ENCODE measurements around the gene SZT2.

DNA sequence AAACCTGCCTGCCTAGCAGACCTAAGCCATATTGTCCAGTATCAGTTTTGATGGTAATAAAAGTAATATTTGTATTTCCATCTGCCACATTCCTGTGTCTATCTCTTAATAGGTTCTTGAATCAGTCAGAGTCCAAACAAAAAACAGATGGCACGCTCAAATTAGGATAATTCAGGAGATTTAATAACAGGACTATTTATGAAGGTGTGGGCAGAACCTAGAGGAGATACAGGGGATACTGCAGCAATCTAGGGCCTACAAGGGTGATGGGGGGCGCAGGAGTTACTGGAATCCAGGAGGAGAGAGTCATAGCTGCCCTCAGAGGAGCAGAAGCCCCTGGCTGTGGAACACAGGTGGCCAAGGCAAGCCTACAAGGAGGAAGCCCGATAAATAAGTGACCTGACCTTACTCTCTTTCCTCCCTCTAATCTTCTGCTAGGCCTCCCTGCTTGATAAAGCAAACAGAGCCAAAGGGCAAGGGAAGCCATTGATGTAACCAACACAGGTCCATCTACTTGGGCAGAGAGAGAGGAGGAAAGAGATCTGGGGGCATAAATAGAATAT lies 75.9 kb downstream of the SZT2 start:
- TF ChIP-seq, protein P1, sequence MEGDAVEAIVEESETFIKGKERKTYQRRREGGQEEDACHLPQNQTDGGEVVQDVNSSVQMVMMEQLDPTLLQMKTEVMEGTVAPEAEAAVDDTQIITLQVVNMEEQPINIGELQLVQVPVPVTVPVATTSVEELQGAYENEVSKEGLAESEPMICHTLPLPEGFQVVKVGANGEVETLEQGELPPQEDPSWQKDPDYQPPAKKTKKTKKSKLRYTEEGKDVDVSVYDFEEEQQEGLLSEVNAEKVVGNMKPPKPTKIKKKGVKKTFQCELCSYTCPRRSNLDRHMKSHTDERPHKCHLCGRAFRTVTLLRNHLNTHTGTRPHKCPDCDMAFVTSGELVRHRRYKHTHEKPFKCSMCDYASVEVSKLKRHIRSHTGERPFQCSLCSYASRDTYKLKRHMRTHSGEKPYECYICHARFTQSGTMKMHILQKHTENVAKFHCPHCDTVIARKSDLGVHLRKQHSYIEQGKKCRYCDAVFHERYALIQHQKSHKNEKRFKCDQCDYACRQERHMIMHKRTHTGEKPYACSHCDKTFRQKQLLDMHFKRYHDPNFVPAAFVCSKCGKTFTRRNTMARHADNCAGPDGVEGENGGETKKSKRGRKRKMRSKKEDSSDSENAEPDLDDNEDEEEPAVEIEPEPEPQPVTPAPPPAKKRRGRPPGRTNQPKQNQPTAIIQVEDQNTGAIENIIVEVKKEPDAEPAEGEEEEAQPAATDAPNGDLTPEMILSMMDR (CRISPR knock-in tag; IDR thresholded peaks at IDR 0.05): no peak
- TF ChIP-seq, protein P2, sequence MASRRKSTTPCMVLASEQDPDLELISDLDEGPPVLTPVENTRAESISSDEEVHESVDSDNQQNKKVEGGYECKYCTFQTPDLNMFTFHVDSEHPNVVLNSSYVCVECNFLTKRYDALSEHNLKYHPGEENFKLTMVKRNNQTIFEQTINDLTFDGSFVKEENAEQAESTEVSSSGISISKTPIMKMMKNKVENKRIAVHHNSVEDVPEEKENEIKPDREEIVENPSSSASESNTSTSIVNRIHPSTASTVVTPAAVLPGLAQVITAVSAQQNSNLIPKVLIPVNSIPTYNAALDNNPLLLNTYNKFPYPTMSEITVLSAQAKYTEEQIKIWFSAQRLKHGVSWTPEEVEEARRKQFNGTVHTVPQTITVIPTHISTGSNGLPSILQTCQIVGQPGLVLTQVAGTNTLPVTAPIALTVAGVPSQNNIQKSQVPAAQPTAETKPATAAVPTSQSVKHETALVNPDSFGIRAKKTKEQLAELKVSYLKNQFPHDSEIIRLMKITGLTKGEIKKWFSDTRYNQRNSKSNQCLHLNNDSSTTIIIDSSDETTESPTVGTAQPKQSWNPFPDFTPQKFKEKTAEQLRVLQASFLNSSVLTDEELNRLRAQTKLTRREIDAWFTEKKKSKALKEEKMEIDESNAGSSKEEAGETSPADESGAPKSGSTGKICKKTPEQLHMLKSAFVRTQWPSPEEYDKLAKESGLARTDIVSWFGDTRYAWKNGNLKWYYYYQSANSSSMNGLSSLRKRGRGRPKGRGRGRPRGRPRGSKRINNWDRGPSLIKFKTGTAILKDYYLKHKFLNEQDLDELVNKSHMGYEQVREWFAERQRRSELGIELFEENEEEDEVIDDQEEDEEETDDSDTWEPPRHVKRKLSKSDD (CRISPR knock-in tag; IDR thresholded peaks at IDR 0.05; ENCODE audit: low read depth): no peak
- TF ChIP-seq HNRNPL (IDR thresholded peaks at IDR 0.05; ENCODE audit: low read depth, low read length): no peak
- TF ChIP-seq, protein P3, sequence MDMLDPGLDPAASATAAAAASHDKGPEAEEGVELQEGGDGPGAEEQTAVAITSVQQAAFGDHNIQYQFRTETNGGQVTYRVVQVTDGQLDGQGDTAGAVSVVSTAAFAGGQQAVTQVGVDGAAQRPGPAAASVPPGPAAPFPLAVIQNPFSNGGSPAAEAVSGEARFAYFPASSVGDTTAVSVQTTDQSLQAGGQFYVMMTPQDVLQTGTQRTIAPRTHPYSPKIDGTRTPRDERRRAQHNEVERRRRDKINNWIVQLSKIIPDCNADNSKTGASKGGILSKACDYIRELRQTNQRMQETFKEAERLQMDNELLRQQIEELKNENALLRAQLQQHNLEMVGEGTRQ (IDR thresholded peaks at IDR 0.05; ENCODE audit: low read depth, low read length): no peak
- TF ChIP-seq, protein P3 (CRISPR knock-in tag; IDR thresholded peaks at IDR 0.05; ENCODE audit: borderline replicate concordance): no peak
- no peak for TF ChIP-seq ZNF839 (CRISPR knock-in tag; IDR thresholded peaks at IDR 0.05; ENCODE audit: borderline replicate concordance)
